SK-N-SH (cell line): Measurements from ENCODE around the gene PPIP5K1. TPM values are rescaled to one million over a fixed set of nuclear protein-coding genes. Genes with fewer than 3 reads are reported as not detected.

Experiments
- CTCF ChIA-PET: fragments of 300-600, 350-600 bp; formaldehyde crosslinking; extraction: SDS; loops from one replicate; lab custom pipeline; 2021; lab: Yijun Ruan, JAX
- POLR2A ChIA-PET: fragments of 350-600 bp; sonication (Branson Sonifier 250); formaldehyde crosslinking; extraction: SDS; loops from one replicate; lab custom pipeline; 2020; ENCODE audit warnings: antibody characterized with exemption, inconsistent platforms; lab: Yijun Ruan, JAX
- DNase-seq: peaks from one replicate; pipeline ENCODE4 v3.0.0; 2012
- H2AFZ ChIP-seq: fragments of 200-600 bp; sonication (generic); 2 replicates; pipeline ENCODE4 v1.8.1; 2016; ENCODE audit warnings: antibody characterized with exemption, mild to moderate bottlenecking, low read depth
- H3F3A ChIP-seq: fragments of 200-600 bp; sonication (generic); replicated peaks from 2 replicates; pipeline ENCODE3; 2016; ENCODE audit warnings: antibody characterized with exemption, mild to moderate bottlenecking; ENCODE audit not compliant: insufficient read depth
- H3K27ac ChIP-seq, 2 experiments: fragments of 200-500 bp in 1 of 2; fragments of 200-600 bp in 1 of 2; sonication (Bioruptor generic) in 1 of 2; sonication (generic), shearing (Covaris generic) in 1 of 2; 2 replicates each; pipeline versions ENCODE4 v1.5.1 to v1.6.1; 2014 to 2016; ENCODE audit warnings: low read depth in 2 of 2, inconsistent platforms in 1 of 2, low read length in 1 of 2, mild to moderate bottlenecking in 1 of 2, mixed read lengths in 1 of 2
- H3K27me3 ChIP-seq: fragments of 200-600 bp; sonication (generic), shearing (Covaris generic); 2 replicates; pipeline ENCODE4 v1.6.1; 2016; ENCODE audit warnings: mixed run types; ENCODE audit not compliant: insufficient read depth
- H3K36me3 ChIP-seq, 2 experiments: fragments of 200-500 bp in 1 of 2; fragments of 200-600 bp in 1 of 2; sonication (Bioruptor generic) in 1 of 2; sonication (generic) in 1 of 2; replicated peaks in 1 of 2; 2 replicates each; pipeline versions ENCODE3 to v1.5.1; 2014 to 2016; ENCODE audit warnings: low read length in 1 of 2, mild to moderate bottlenecking in 1 of 2; ENCODE audit not compliant: insufficient read depth in 2 of 2, control insufficient read depth in 1 of 2
- H3K4me1 ChIP-seq, 2 experiments: fragments of 200-500 bp in 1 of 2; fragments of 200-600 bp in 1 of 2; sonication (Bioruptor generic) in 1 of 2; sonication (generic), shearing (Covaris generic) in 1 of 2; 2 replicates each; pipeline versions ENCODE4 v1.5.1 to v1.6.1; 2014 to 2016; ENCODE audit warnings: low read depth in 1 of 2, low read length in 1 of 2, mixed run types in 1 of 2; ENCODE audit not compliant: insufficient read depth in 2 of 2, control insufficient read depth in 1 of 2
- H3K4me2 ChIP-seq: fragments of 200-600 bp; sonication (generic), shearing (Covaris generic); 2 replicates; pipeline ENCODE4 v1.6.1; 2017; ENCODE audit warnings: mixed run types
- H3K4me3 ChIP-seq, 2 experiments: fragments of 200-500 bp in 1 of 2; fragments of 200-600 bp in 1 of 2; sonication (Bioruptor generic) in 1 of 2; sonication (generic), shearing (Covaris generic) in 1 of 2; 2 replicates each; pipeline versions ENCODE4 v1.5.1 to v1.8.1; 2014 to 2016; ENCODE audit warnings: low read depth in 2 of 2, inconsistent platforms in 1 of 2, low read length in 1 of 2, mild to moderate bottlenecking in 1 of 2, mixed read lengths in 1 of 2, moderate library complexity in 1 of 2
- H3K79me2 ChIP-seq: fragments of 200-600 bp; sonication (generic); 2 replicates; pipeline ENCODE4 v1.8.1; 2017; ENCODE audit warnings: mild to moderate bottlenecking; ENCODE audit not compliant: insufficient read depth
- H3K9ac ChIP-seq: fragments of 200-600 bp; sonication (generic); 2 replicates; pipeline ENCODE4 v1.6.1; 2017; ENCODE audit warnings: mixed run types
- H3K9me2 ChIP-seq: fragments of 200-600 bp; sonication (generic); 2 replicates; pipeline ENCODE4 v1.6.1; 2017; ENCODE audit warnings: mixed run types
- H3K9me3 ChIP-seq: fragments of 200-600 bp; sonication (generic); 2 replicates; pipeline ENCODE4 v1.6.1; 2017; ENCODE audit warnings: mixed run types, mild to moderate bottlenecking, moderate library complexity
- H4K20me1 ChIP-seq: fragments of 200-600 bp; sonication (generic); 2 replicates; pipeline ENCODE4 v1.6.1; 2017; ENCODE audit warnings: mild to moderate bottlenecking, mixed run types; ENCODE audit not compliant: insufficient read depth
- CTCF ChIP-seq: fragments of 200-600 bp; sonication (generic); IDR thresholded peaks from 2 replicates; pipeline ENCODE4 v1.6.1; 2017; ENCODE audit warnings: antibody characterized with exemption, mild to moderate bottlenecking, moderate library complexity
- ELF1 ChIP-seq: IDR thresholded peaks from 2 replicates; pipeline ENCODE4 v1.4.0; 2012
- EP300 ChIP-seq, 2 experiments: IDR thresholded peaks; 2 replicates each; pipeline versions ENCODE4 v1.4.0 to v1.6.1; 2012; ENCODE audit warnings: borderline replicate concordance in 1 of 2, low read depth in 1 of 2, low read length in 1 of 2
- EZH2phosphoT487 ChIP-seq: fragments of 200-600 bp; sonication (generic); IDR thresholded peaks from 2 replicates; pipeline ENCODE4 v1.6.1; 2017; ENCODE audit warnings: low read depth, mixed run types, mild to moderate bottlenecking, antibody characterized with exemption, moderate library complexity, borderline replicate concordance
- IRF3 ChIP-seq: fragments of 150-350 bp; IDR thresholded peaks from 2 replicates; pipeline ENCODE4 v1.6.1; 2016; ENCODE audit warnings: mild to moderate bottlenecking, low read depth, low read length
- JUND ChIP-seq: IDR thresholded peaks from 2 replicates; pipeline ENCODE4 v1.4.0; 2012
- MEF2A ChIP-seq: IDR thresholded peaks from 2 replicates; pipeline ENCODE4 v1.4.0; 2012; ENCODE audit warnings: low read depth, borderline replicate concordance
- POLR2AphosphoS5 ChIP-seq: IDR thresholded peaks from 2 replicates; pipeline ENCODE4 v1.6.1; 2012; ENCODE audit warnings: low read depth, low read length
- RAD21 ChIP-seq: IDR thresholded peaks from 2 replicates; pipeline ENCODE4 v1.6.1; 2012; ENCODE audit warnings: mild to moderate bottlenecking, low read length
- RCOR1 ChIP-seq: fragments of 150-350 bp; IDR thresholded peaks from 2 replicates; pipeline ENCODE4 v1.6.1; 2017; ENCODE audit warnings: antibody characterized with exemption, low read length
- REST ChIP-seq: IDR thresholded peaks from 2 replicates; pipeline ENCODE4 v1.6.1; 2012; ENCODE audit warnings: mild to moderate bottlenecking, low read depth, low read length, moderate library complexity
- RFX5 ChIP-seq: IDR thresholded peaks from 2 replicates; pipeline ENCODE4 v1.6.1; 2012; ENCODE audit warnings: mild to moderate bottlenecking, improper control_type of control experiment, low read length
- RXRA ChIP-seq: IDR thresholded peaks from 2 replicates; pipeline ENCODE4 v1.4.0; 2012; ENCODE audit warnings: low read depth, mild to moderate bottlenecking, borderline replicate concordance
- TCF12 ChIP-seq: IDR thresholded peaks from 2 replicates; pipeline ENCODE4 v1.4.0; 2012
- TEAD4 ChIP-seq: IDR thresholded peaks from 2 replicates; pipeline ENCODE4 v1.4.0; 2012; ENCODE audit warnings: mild to moderate bottlenecking, borderline replicate concordance; ENCODE audit not compliant: insufficient read depth
- USF1 ChIP-seq: IDR thresholded peaks from 2 replicates; pipeline ENCODE4 v1.4.0; 2012; ENCODE audit warnings: low read depth, borderline replicate concordance
- YY1 ChIP-seq: IDR thresholded peaks from 2 replicates; pipeline ENCODE4 v1.4.0; 2012; ENCODE audit warnings: low read depth, mild to moderate bottlenecking
- ZBTB33 ChIP-seq: IDR thresholded peaks from 2 replicates; pipeline ENCODE4 v1.4.0; 2012; ENCODE audit warnings: low read depth, borderline replicate concordance
- WGBS: methylation state at CpG from one replicate; pipeline ENCODE4 v1.1.6; 2017; ENCODE audit warnings: low lambda C conversion rate; 5-methylcytosine and 5-hydroxymethylcytosine counted together
- polyA plus RNA-seq, 3 experiments: library from polyadenylated mRNA; depleted of rRNA; stranded (reverse); fragments of >200 nt; gene quantifications; 2 replicates each; pipeline ENCODE4 v1.2.3, GENCODE V29; 2012

PPIP5K1 gene
- polyA plus RNA-seq, 1 of the 3 experiments (the other 2 are of a cell fraction) = 28.5 TPM

GRCh38 chr15:43525131-43525530 is 64.9 kb downstream of the PPIP5K1 start:
- CTCF ChIA-PET = interaction anchor here (1.7 kb wide), 1 partner anchor 11 kb away, joined by 6 read pairs; no protein-coding TSS in a partner anchor
- no peak for DNase-seq
- H3K4me3 ChIP-seq = no peak overlapping the region
- no peaks in the 10 kb centered on the region for H3K9me2 ChIP-seq
- no peaks in the 10 kb centered on the region for H4K20me1 ChIP-seq
- peaks cover 13 to 51% of the 10 kb centered on the region in 2 experiments for H3K36me3 ChIP-seq
- no peaks in the 10 kb centered on the region for H3F3A ChIP-seq
- H3K27me3 ChIP-seq = no peaks in the 10 kb centered on the region
- WGBS = 61% methylated on average over 4 of the region's 4 CpGs
- no peak overlapping the region for H3K4me2 ChIP-seq
- 0 out of 2 replicates have a peak, but pooled peaks cover 3% of the 10 kb centered on the region for H3K79me2 ChIP-seq
- H3K9me3 ChIP-seq = no peaks in the 10 kb centered on the region
- no peak overlapping the region for H3K9ac ChIP-seq
- no peak overlapping the region for H2AFZ ChIP-seq
- no peaks in the 10 kb centered on the region for H3K4me1 ChIP-seq
- POLR2A ChIA-PET = no interaction called here
- TF ChIP-seq TCF12 = no peak
- TF ChIP-seq RCOR1 = no peak
- no peak for TF ChIP-seq EZH2phosphoT487
- no peak for TF ChIP-seq ELF1
- TF ChIP-seq, all 33 proteins: peak for 0
- no peak overlapping the region for H3K27ac ChIP-seq

GRCh38 chr15:43524254-43524845 is 65.7 kb downstream of the PPIP5K1 start:
- Histone ChIP-seq H3F3A (no peaks in the 10 kb centered on the region), H3K36me3 (peaks cover 13 to 51% of the 10 kb centered on the region in 2 experiments), H3K27me3 (no peaks in the 10 kb centered on the region), H3K4me1 (peaks cover 0 to 4% of the 10 kb centered on the region in 2 experiments; a peak in 2 of 4 replicates), H3K9me3 (no peaks in the 10 kb centered on the region), H3K9me2 (no peaks in the 10 kb centered on the region), H3K79me2 (0 out of 2 replicates have a peak, but pooled peaks cover 5% of the 10 kb centered on the region), H2AFZ (no peak overlapping the region), H3K4me2 (no peak overlapping the region), H4K20me1 (no peaks in the 10 kb centered on the region), H3K27ac (no peak overlapping the region), H3K9ac (no peak overlapping the region), H3K4me3 (no peak overlapping the region)
- POLR2A ChIA-PET = no interaction called here
- CTCF ChIA-PET = interaction anchor here (1.5 to 1.7 kb wide), 2 partner anchors 10 to 18 kb away, joined by 4 to 6 read pairs; no protein-coding TSS in a partner anchor
- WGBS = 77% methylated on average over 3 of the region's 4 CpGs
- no peak for DNase-seq
- no peak for TF ChIP-seq USF1
- TF ChIP-seq ELF1 = no peak
- no peak for TF ChIP-seq JUND
- TF ChIP-seq MEF2A = no peak
- no peak for TF ChIP-seq RXRA
- TF ChIP-seq CTCF = no peak
- TF ChIP-seq RFX5 = no peak
- TF ChIP-seq YY1 = no peak
- no peak for TF ChIP-seq EP300 (IDR thresholded peaks at IDR 0.05; ENCODE audit: borderline replicate concordance in 1 of 2, low read depth in 1 of 2, low read length in 1 of 2)
- no peak for TF ChIP-seq TEAD4
- TF ChIP-seq POLR2AphosphoS5 = no peak
- TF ChIP-seq ZBTB33 = no peak
- TF ChIP-seq IRF3 = no peak
- TF ChIP-seq REST = no peak
- no peak for TF ChIP-seq RAD21
